B cell (primary cell): ENCODE data around the gene LRP4. TPM values are rescaled to one million over a fixed set of nuclear protein-coding genes. Genes with fewer than 3 reads are reported as not detected.

Experiments used
- ATAC-seq: fragments of 200-7000 bp; cut with Tn5 transposase; one replicate; pipeline ENCODE4 v1.10.0; 2021; ENCODE audit warnings: low read depth, mild to moderate bottlenecking, moderate number of reproducible peaks, moderate library complexity
- CTCF ChIA-PET: fragments of 350-600 bp; sonication (Branson Sonifier 250); formaldehyde crosslinking; loops from one replicate; lab custom pipeline; 2021; ENCODE audit warnings: antibody characterized with exemption, inconsistent platforms; lab: Charles Lee
- POLR2A ChIA-PET: fragments of 350-600 bp; sonication (Branson Sonifier 250); formaldehyde crosslinking; loops from one replicate; lab custom pipeline; 2021; ENCODE audit warnings: antibody characterized with exemption; lab: Charles Lee
- DNase-seq: peaks from one replicate; pipeline ENCODE4 v3.0.0; 2013
- H2AFZ ChIP-seq: 2 replicates; pipeline ENCODE4 v1.6.1; 2012; ENCODE audit warnings: mild to moderate bottlenecking, low read depth, low read length; ENCODE audit not compliant: insufficient read depth, poor library complexity, severe bottlenecking
- H3K27ac ChIP-seq, 2 donors: 1 replicate in 1 of 2; 2 replicates in 1 of 2; pipeline ENCODE4 v1.5.1; 2012 to 2013; ENCODE audit warnings: low read length in 2 of 2, mild to moderate bottlenecking in 2 of 2, moderate library complexity in 1 of 2
- H3K27me3 ChIP-seq, 4 experiments: fragments of 200-600 bp in 1 of 4; sonication (generic) in 1 of 4; replicated peaks in 1 of 4; 1 replicate in 2 of 4; 2 replicates in 2 of 4; pipeline versions ENCODE4 v1.6.1 to v1.7.0; 2013 to 2016; ENCODE audit warnings: low read length in 3 of 4, mild to moderate bottlenecking in 2 of 4, mixed read lengths in 1 of 4, moderate library complexity in 1 of 4; ENCODE audit not compliant: insufficient read depth in 4 of 4, control insufficient read depth in 3 of 4; ENCODE audit errors: control extremely low read depth in 1 of 4
- H3K36me3 ChIP-seq, 2 experiments: replicated peaks in 1 of 2; 1 replicate in 1 of 2; 2 replicates in 1 of 2; pipeline versions ENCODE4 v1.6.1 to v1.7.1; 2013; ENCODE audit warnings: low read length in 1 of 2; ENCODE audit not compliant: insufficient read depth in 2 of 2, control insufficient read depth in 1 of 2; ENCODE audit errors: control extremely low read depth in 1 of 2, extremely low read depth in 1 of 2
- H3K4me1 ChIP-seq, 2 donors: fragments of 200-600 bp in 1 of 2; sonication (generic) in 1 of 2; 1 replicate in 1 of 2; 2 replicates in 1 of 2; pipeline versions ENCODE4 v1.5.1 to v1.6.1; 2013 to 2017; ENCODE audit warnings: low read length in 2 of 2; ENCODE audit not compliant: control insufficient read depth in 2 of 2, insufficient read depth in 2 of 2
- H3K4me2 ChIP-seq: replicated peaks from 2 replicates; pipeline ENCODE3; 2012; ENCODE audit warnings: mild to moderate bottlenecking, low read depth, low read length; ENCODE audit not compliant: poor library complexity, severe bottlenecking
- H3K4me3 ChIP-seq, 5 experiments: fragments of 200-600 bp in 1 of 5; sonication (generic) in 1 of 5; 1 replicate in 3 of 5; 2 replicates in 2 of 5; pipeline versions ENCODE4 v1.5.1 to v1.7.0; 2011 to 2016; ENCODE audit warnings: low read length in 4 of 5, mild to moderate bottlenecking in 4 of 5, low read depth in 2 of 5, control low read depth in 1 of 5, moderate library complexity in 1 of 5; ENCODE audit not compliant: insufficient read depth in 1 of 5; ENCODE audit errors: control extremely low read depth in 1 of 5, extremely low read depth in 1 of 5
- H3K79me2 ChIP-seq: fragments of 200-600 bp; sonication (generic); one replicate; pipeline ENCODE4 v1.6.0; 2016; ENCODE audit warnings: low read length; ENCODE audit not compliant: control insufficient read depth, insufficient read depth
- H3K9ac ChIP-seq: fragments of 200-600 bp; sonication (generic); 2 replicates; pipeline ENCODE4 v1.6.1; 2017; ENCODE audit warnings: mild to moderate bottlenecking, low read length, moderate library complexity
- H3K9me3 ChIP-seq, 3 donors: one replicate each; pipeline versions ENCODE4 v1.6.1 to v1.7.1; 2013; ENCODE audit warnings: low read length in 2 of 3; ENCODE audit not compliant: control insufficient read depth in 2 of 3, insufficient read depth in 1 of 3; ENCODE audit errors: control extremely low read depth in 1 of 3
- H4K20me1 ChIP-seq: 2 replicates; pipeline ENCODE4 v1.6.0; 2012; ENCODE audit warnings: mild to moderate bottlenecking, low read length; ENCODE audit not compliant: insufficient read depth, control insufficient read depth, poor library complexity, severe bottlenecking
- H3K27ac Mint-ChIP-seq: one replicate; pipeline ENCODE4 v1.8.0; 2021; ENCODE audit warnings: mixed read lengths
- H3K27me3 Mint-ChIP-seq: one replicate; pipeline ENCODE4 v1.8.0; 2021; ENCODE audit warnings: mixed read lengths
- H3K4me1 Mint-ChIP-seq: one replicate; pipeline ENCODE4 v1.8.0; 2021; ENCODE audit warnings: mixed read lengths
- H3K4me3 Mint-ChIP-seq: one replicate; pipeline ENCODE4 v1.8.0; 2021; ENCODE audit warnings: mixed read lengths
- H3K9me3 Mint-ChIP-seq: one replicate; pipeline ENCODE4 v1.8.0; 2022; ENCODE audit warnings: mixed read lengths; ENCODE audit not compliant: insufficient read depth
- CTCF ChIP-seq: fragments of 200-600 bp; IDR thresholded peaks from one replicate; pipeline ENCODE4 v1.8.0; 2022; ENCODE audit warnings: antibody characterized with exemption, mild to moderate bottlenecking
- EZH2 ChIP-seq: IDR thresholded peaks from 2 replicates; pipeline ENCODE4 v1.6.1; 2012; ENCODE audit warnings: borderline replicate concordance, low read depth, mild to moderate bottlenecking, moderate library complexity, low read length; ENCODE audit not compliant: insufficient read depth, poor library complexity, severe bottlenecking
- WGBS: methylation state at CpG from one replicate; pipeline ENCODE4 v1.1.5; 2013; ENCODE audit warnings: missing lambda C conversion rate; ENCODE audit not compliant: insufficient coverage; 5-methylcytosine and 5-hydroxymethylcytosine counted together
- intact Hi-C: fragments of 100-400 bp; cut with micrococcal nuclease; formaldehyde crosslinking; loops from one replicate; pipeline ENCODE4 v1.10.0; 2022
- polyA plus RNA-seq: library from polyadenylated mRNA; depleted of rRNA; stranded (reverse); fragments of >200 nt; gene quantifications from 2 replicates; pipeline ENCODE4 v1.2.3, GENCODE V29; 2012
- total RNA-seq, 2 donors: library from RNA; stranded (reverse); fragments of 120-200 nt in 1 of 2; gene quantifications; 1 replicate in 1 of 2; 2 replicates in 1 of 2; pipeline versions ENCODE4 v1.2.3 to v1.2.4, GENCODE V29; 2013 to 2022

The LRP4 gene
- total and polyA plus RNA-seq, 2 donors (not counting 1 experiment from before 2014, with no cell fraction given), result not detected

DNA sequence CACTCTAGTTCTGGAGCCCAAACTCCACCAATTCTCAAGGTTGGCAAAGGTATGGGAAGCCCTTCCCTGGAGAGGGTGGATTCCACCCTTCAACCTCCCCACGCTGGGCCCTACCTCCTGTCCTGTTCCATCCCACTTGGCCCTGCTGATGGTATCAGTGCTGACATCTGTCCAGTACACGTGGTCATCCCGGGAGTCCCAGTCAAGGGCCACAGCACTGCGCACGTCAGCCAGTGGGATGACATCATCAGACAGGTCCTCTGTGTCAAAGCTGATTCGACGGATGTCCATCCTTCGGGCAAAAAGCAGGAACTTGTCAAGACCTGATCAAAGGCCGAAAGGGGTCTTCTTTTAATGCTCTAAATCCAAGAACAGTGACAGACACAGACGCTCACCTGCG lies 32.1 kb downstream of the LRP4 start:
- H3K27me3 ChIP-seq, result peaks cover 0 to 2% (median 0%) of the 10 kb centered on the region in 4 experiments
- no peak overlapping the region for H2AFZ ChIP-seq
- DNase-seq (no peak), ATAC-seq (no peak)
- Mint-ChIP-seq H3K27ac (no peak overlapping the region), H3K4me3 (no peak overlapping the region), H3K4me1 (peaks cover 5% of the 10 kb centered on the region), H3K27me3 (peaks cover 10% of the 10 kb centered on the region), H3K9me3 (no peaks in the 10 kb centered on the region)
- no peak overlapping the region for H3K4me2 ChIP-seq
- intact Hi-C loops, result no loop called here
- no peaks in the 10 kb centered on the region for H3K36me3 ChIP-seq
- peaks cover 0 to 7% of the 10 kb centered on the region in 2 donors for H3K4me1 ChIP-seq
- ChIA-PET CTCF (interaction anchor here (1.2 to 3.8 kb wide), 2 partner anchors 268 to 277 kb away, joined by 3 to 35 read pairs; no protein-coding TSS in a partner anchor), POLR2A (no interaction called here)
- H3K79me2 ChIP-seq, result no peaks in the 10 kb centered on the region
- no peak overlapping the region for H3K4me3 ChIP-seq
- no peak for TF ChIP-seq EZH2
- TF ChIP-seq CTCF, result no peak
- no peak overlapping the region for H3K27ac ChIP-seq
- WGBS, result 98% methylated on average over 11 of the region's 11 CpGs
- no peak overlapping the region for H3K9ac ChIP-seq
- no peaks in the 10 kb centered on the region for H4K20me1 ChIP-seq
- H3K9me3 ChIP-seq, result no peaks in the 10 kb centered on the region

DNA sequence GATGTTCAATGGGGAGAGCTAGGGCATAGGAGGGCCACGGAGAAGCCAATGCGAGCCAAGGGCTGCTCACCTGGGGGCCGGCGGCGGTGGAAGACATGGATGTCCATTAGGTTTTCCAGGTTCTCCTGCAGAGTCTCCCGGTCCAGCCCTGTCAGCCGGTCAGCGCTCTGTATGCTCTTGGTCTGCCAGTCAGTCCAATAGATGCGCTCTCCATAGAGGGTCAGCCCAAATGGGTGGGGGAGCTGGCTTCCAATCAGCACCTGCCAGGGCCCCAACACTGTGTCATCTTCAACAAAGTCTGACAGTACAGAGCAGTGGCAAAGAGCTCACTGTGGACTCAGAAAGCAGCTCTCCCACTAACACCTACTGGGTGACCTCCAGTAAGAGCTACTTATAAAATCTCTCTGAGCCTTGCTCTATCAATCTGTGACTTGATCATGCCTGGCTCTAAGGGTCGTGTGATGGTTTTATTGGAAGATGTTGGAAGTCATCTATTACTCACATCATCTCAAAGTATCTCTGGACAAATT lies 39.2 kb downstream of the LRP4 start:
- Histone ChIP-seq H3K36me3 (no peaks in the 10 kb centered on the region), H3K79me2 (no peaks in the 10 kb centered on the region), H3K27me3 (no peaks in the 10 kb centered on the region), H3K4me1 (no peaks in the 10 kb centered on the region), H3K4me2 (no peak overlapping the region), H3K9me3 (no peaks in the 10 kb centered on the region), H3K9ac (no peak overlapping the region), H2AFZ (no peak overlapping the region), H4K20me1 (no peaks in the 10 kb centered on the region), H3K27ac (no peak overlapping the region), H3K4me3 (no peak overlapping the region)
- WGBS, result over 99% methylated on average over 9 of the region's 10 CpGs
- intact Hi-C loops, result no loop called here
- no peaks in the 10 kb centered on the region for H3K9me3 Mint-ChIP-seq
- no peak overlapping the region for H3K27ac Mint-ChIP-seq
- H3K27me3 Mint-ChIP-seq, result peaks cover 13% of the 10 kb centered on the region
- CTCF ChIA-PET, result interaction anchor here (1.9 kb wide), 1 partner anchor 274 kb away, joined by 6 read pairs; no protein-coding TSS in a partner anchor
- no peak overlapping the region for H3K4me3 Mint-ChIP-seq
- ATAC-seq (no peak), DNase-seq (no peak)
- POLR2A ChIA-PET, result no interaction called here
- H3K4me1 Mint-ChIP-seq, result no peaks in the 10 kb centered on the region
- TF ChIP-seq CTCF, result no peak
- no peak for TF ChIP-seq EZH2
